Measurements from ENCODE around the gene SAMD13. TPM values are rescaled to one million over a fixed set of nuclear protein-coding genes. Genes with fewer than 3 reads are reported as not detected.

Gene SAMD13
- total and polyA plus RNA-seq, 4 donors, result 0.30 to 3.4 (median 0.65) TPM

DNA sequence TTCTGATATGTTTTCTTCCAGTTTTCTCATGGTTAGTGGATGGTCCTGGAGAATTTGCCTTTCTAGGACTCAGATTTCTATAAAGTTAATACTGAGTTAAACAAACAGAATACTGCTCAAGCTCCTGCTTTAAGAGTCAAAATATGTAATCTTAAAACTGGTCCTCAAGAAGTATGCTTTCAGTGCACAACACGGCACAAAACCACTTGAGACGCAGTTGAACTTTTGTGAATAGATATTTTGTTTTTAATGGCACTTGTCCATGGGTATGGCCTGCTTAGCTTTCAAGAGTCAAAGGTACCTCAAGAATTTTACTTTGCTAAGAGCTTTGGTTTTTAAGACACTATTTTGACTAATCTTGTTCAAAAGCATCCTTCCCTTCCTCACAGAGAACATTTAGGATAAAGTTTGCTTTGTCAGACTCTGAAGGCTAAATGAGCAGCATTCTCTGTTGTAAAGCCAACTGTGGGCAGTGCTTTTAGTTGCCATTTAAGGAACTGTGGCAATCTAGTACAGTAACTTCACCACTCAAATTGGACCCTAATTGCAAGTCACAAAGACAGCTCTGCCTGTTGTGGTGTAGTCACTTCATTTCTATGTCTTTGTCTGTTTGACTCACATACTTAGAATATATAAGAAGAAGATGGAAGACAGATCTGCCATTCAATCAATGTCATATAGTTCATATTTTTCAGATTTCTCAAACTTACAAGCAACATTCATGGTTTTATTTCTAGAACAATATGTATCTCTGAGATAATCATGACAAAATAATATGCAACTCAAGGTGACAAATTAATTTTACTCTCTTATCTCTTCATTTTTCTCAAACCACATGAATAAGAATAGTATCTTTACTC is 28.8 kb downstream of the SAMD13 start:
- Histone ChIP-seq H3K9me3 (ENCODE audit: control insufficient read depth in 4 of 4, insufficient read depth in 3 of 4, low read length in 3 of 4) (peaks cover 0 to 3% (median under 1%) of the 10 kb centered on the region in 4 donors), H3K36me3 (ENCODE audit: control insufficient read depth in 4 of 4, insufficient read depth in 4 of 4, low read length in 4 of 4) (peaks cover 0 to 3% (median 0%) of the 10 kb centered on the region in 4 donors), H3K4me3 (no peak overlapping the region), H3K27me3 (ENCODE audit: control insufficient read depth in 3 of 3, insufficient read depth in 3 of 3, low read length in 2 of 3) (no peaks in the 10 kb centered on the region), H3K4me1 (ENCODE audit: control insufficient read depth in 5 of 5, insufficient read depth in 5 of 5, low read length in 5 of 5) (peaks cover 0 to 3% (median 0%) of the 10 kb centered on the region in 5 donors), H3K9ac (ENCODE audit: insufficient read depth in 1 of 2, low read length in 2 of 2) (no peak overlapping the region), H3K27ac (ENCODE audit: low read depth in 1 of 2, low read length in 1 of 2) (no peak overlapping the region)
- WGBS, 2 donors, result 74 to 77% methylated on average over 2 of the region's 2 CpGs
- DNase-seq, result peak; percentile 35 to 85 (median 69)
- TF ChIP-seq, protein P1, sequence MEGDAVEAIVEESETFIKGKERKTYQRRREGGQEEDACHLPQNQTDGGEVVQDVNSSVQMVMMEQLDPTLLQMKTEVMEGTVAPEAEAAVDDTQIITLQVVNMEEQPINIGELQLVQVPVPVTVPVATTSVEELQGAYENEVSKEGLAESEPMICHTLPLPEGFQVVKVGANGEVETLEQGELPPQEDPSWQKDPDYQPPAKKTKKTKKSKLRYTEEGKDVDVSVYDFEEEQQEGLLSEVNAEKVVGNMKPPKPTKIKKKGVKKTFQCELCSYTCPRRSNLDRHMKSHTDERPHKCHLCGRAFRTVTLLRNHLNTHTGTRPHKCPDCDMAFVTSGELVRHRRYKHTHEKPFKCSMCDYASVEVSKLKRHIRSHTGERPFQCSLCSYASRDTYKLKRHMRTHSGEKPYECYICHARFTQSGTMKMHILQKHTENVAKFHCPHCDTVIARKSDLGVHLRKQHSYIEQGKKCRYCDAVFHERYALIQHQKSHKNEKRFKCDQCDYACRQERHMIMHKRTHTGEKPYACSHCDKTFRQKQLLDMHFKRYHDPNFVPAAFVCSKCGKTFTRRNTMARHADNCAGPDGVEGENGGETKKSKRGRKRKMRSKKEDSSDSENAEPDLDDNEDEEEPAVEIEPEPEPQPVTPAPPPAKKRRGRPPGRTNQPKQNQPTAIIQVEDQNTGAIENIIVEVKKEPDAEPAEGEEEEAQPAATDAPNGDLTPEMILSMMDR (IDR thresholded peaks at IDR 0.05; ENCODE audit: control extremely low read depth, extremely low read depth), result no peak
- ATAC-seq (ENCODE audit: insufficient read depth, low FRiP score), result peak; percentile 55

DNA sequence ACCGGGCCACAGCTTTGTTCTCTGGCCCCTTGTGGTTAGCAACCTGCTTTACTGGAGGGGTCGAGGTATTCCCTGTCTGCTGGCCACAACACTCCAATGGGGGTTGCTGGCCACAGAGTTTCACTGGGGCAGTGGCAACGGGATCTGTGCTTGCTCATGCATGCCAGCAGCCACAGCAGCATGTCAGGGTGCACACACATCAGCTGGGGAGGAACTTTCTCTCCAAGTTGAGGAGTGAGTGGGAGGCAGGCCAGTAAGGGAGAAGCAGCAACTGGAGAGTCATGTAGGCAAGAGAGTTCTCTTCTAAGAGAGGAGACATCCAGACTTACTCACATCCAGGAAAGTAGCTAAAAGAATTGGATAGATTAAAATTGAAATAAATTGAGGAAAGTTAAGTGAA is 38.0 kb downstream of the SAMD13 start:
- TF ChIP-seq, protein P1 (IDR thresholded peaks at IDR 0.05; ENCODE audit: control extremely low read depth, extremely low read depth), result no peak
- H3K27me3 ChIP-seq (ENCODE audit: control insufficient read depth in 3 of 3, insufficient read depth in 3 of 3, low read length in 2 of 3), result no peaks in the 10 kb centered on the region
- WGBS, 2 donors, result 76 to 93% methylated on average over 3 of the region's 3 CpGs
- H3K4me3 ChIP-seq, result no peak overlapping the region
- ATAC-seq (ENCODE audit: insufficient read depth, low FRiP score), result no peak
- H3K36me3 ChIP-seq (ENCODE audit: control insufficient read depth in 4 of 4, insufficient read depth in 4 of 4, low read length in 4 of 4), result no peaks in the 10 kb centered on the region
- no peak overlapping the region for H3K27ac ChIP-seq (ENCODE audit: low read depth in 1 of 2, low read length in 1 of 2)
- H3K9ac ChIP-seq (ENCODE audit: insufficient read depth in 1 of 2, low read length in 2 of 2), result no peak overlapping the region
- H3K4me1 ChIP-seq (ENCODE audit: control insufficient read depth in 5 of 5, insufficient read depth in 5 of 5, low read length in 5 of 5), result no peaks in the 10 kb centered on the region
- no peak for DNase-seq
- H3K9me3 ChIP-seq (ENCODE audit: control insufficient read depth in 4 of 4, insufficient read depth in 3 of 4, low read length in 3 of 4), result peaks cover 0 to 5% (median 2%) of the 10 kb centered on the region in 4 donors

- H3K4me1 ChIP-seq (ENCODE audit: control insufficient read depth in 5 of 5, insufficient read depth in 5 of 5, low read length in 5 of 5), result peaks cover 0 to 10% (median 2%) of the 10 kb centered on the region in 5 donors
- no peak for ATAC-seq (ENCODE audit: insufficient read depth, low FRiP score)
- H3K27me3 ChIP-seq (ENCODE audit: control insufficient read depth in 3 of 3, insufficient read depth in 3 of 3, low read length in 2 of 3), result no peaks in the 10 kb centered on the region
- WGBS, 2 donors, result 86 to 96% methylated on average over 1 of the region's 1 CpG
- H3K9ac ChIP-seq (ENCODE audit: insufficient read depth in 1 of 2, low read length in 2 of 2), result no peak overlapping the region
- TF ChIP-seq, protein P1 (IDR thresholded peaks at IDR 0.05; ENCODE audit: control extremely low read depth, extremely low read depth), result no peak
- no peaks in the 10 kb centered on the region for H3K36me3 ChIP-seq (ENCODE audit: control insufficient read depth in 4 of 4, insufficient read depth in 4 of 4, low read length in 4 of 4)
- H3K9me3 ChIP-seq (ENCODE audit: control insufficient read depth in 4 of 4, insufficient read depth in 3 of 4, low read length in 3 of 4), result no peaks in the 10 kb centered on the region
- no peak overlapping the region for H3K4me3 ChIP-seq
- H3K27ac ChIP-seq (ENCODE audit: low read depth in 1 of 2, low read length in 1 of 2), result no peak overlapping the region
- DNase-seq, result no peak
Measured at GRCh38 chr1:84344286-84344685, 42.8 kb downstream of the SAMD13 start.
